Aortic smooth muscle cell (primary cell): ENCODE results near the gene MYO15B. TPM values are rescaled to one million over a fixed set of nuclear protein-coding genes. Genes with fewer than 3 reads are reported as not detected.

Source experiments
- total RNA-seq: library from RNA; depleted of rRNA; stranded (reverse); fragments of >200 nt; gene quantifications from 2 replicates; pipeline ENCODE4 v1.2.3, GENCODE V29; 2014

MYO15B gene
- total RNA-seq: 2.9 and 3.3 TPM in 2 replicates

GRCh38 chr17:75587675-75588595, at the start of gene MYO15B:
TSS of gene MYO15B (plus strand) at chr17:75587800. CDS start at chr17:75588058, 258 bp downstream.

GRCh38 chr17:75632863-75633485, 45.4 kb downstream of the MYO15B start, which contains the start of gene SMIM5:
TSS of gene SMIM5 (plus strand) at chr17:75633434. CDS start at chr17:75640202, 6,768 bp downstream.

GRCh38 chr17:75666959-75667790, 79.6 kb downstream of the MYO15B start, which contains the start of the genes RECQL5 and SAP30BP:
TSS of gene RECQL5 (minus strand) at chr17:75667154. CDS start at chr17:75666557, 597 bp downstream.
TSS of gene SAP30BP (plus strand) at chr17:75667338. CDS start at chr17:75667373, 35 bp downstream.

Other genes starting within 250 kb of the MYO15B start
- 74.9 and 81.5 TPM in 2 replicates for gene GRB2, start 182.1 kb upstream of the MYO15B start, total RNA-seq
- 17.8 and 21.5 TPM in 2 replicates for gene TMEM94, start 131.2 kb upstream of the MYO15B start, total RNA-seq
- 5.4 and 7.8 TPM in 2 replicates for gene CASKIN2, start 72.3 kb upstream of the MYO15B start, total RNA-seq
- 5.8 and 8.2 TPM in 2 replicates for gene TSEN54, start 71.3 kb upstream of the MYO15B start, total RNA-seq
- 0.40 and 0.44 TPM in 2 replicates for gene LLGL2, start 62.1 kb upstream of the MYO15B start, total RNA-seq
- gene SMIM5, start 45.6 kb downstream of the MYO15B start, total RNA-seq: 0.12 TPM in 1 of 2 replicates, not detected in the other
- 14.3 and 15.6 TPM in 2 replicates for gene RECQL5, start 79.4 kb downstream of the MYO15B start, total RNA-seq
- 51.7 and 62.6 TPM in 2 replicates for gene SAP30BP, start 79.5 kb downstream of the MYO15B start, total RNA-seq
- gene ITGB4, start 133.7 kb downstream of the MYO15B start, total RNA-seq: 0.37 and 0.40 TPM in 2 replicates
- 44.9 and 46.5 TPM in 2 replicates for gene GALK1, start 177.4 kb downstream of the MYO15B start, total RNA-seq
- gene UNK, start 197.0 kb downstream of the MYO15B start, total RNA-seq: 12.7 and 19.5 TPM in 2 replicates